ENCODE measurements around the gene SH3BP5L. TPM values are rescaled to one million over a fixed set of nuclear protein-coding genes. Genes with fewer than 3 reads are reported as not detected.
A peak's percentile ranks its signal among the peaks of the same experiment; 100 is the strongest.

Gene SH3BP5L
- total and polyA plus RNA-seq, 2 of the 8 experiments (the other 6 are each of a cell fraction or from before 2014, with no cell fraction given), result 20.2 to 28.4 TPM

DNA sequence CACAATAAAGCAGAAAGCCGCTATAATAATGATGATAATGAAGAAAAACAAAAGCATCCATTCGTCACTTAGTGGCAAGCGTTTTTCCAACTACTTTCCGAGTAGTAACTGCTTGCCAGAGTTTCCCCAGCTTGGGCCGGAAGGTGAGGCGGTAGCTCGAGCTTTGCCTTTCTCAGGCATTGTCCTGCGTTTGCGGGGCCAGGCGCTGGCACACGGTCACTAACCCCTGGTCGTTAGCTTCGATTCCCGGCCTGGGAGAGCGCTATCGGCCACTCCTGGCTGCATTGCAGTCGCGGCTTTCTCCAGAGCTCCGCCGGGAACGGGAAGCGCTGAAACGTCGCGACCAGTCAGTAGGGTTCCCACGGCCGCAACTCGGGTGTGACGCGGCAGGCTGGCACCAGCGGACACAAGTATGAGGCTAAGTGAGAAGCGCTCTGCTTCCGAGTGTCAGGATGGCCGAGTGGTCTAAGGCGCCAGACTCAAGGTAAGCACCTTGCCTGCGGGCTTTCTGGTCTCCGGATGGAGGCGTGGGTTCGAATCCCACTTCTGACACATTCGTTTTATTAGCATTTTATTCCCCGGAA, 47.8 kb upstream of the SH3BP5L start (continued):
- TF ChIP-seq, protein P1, sequence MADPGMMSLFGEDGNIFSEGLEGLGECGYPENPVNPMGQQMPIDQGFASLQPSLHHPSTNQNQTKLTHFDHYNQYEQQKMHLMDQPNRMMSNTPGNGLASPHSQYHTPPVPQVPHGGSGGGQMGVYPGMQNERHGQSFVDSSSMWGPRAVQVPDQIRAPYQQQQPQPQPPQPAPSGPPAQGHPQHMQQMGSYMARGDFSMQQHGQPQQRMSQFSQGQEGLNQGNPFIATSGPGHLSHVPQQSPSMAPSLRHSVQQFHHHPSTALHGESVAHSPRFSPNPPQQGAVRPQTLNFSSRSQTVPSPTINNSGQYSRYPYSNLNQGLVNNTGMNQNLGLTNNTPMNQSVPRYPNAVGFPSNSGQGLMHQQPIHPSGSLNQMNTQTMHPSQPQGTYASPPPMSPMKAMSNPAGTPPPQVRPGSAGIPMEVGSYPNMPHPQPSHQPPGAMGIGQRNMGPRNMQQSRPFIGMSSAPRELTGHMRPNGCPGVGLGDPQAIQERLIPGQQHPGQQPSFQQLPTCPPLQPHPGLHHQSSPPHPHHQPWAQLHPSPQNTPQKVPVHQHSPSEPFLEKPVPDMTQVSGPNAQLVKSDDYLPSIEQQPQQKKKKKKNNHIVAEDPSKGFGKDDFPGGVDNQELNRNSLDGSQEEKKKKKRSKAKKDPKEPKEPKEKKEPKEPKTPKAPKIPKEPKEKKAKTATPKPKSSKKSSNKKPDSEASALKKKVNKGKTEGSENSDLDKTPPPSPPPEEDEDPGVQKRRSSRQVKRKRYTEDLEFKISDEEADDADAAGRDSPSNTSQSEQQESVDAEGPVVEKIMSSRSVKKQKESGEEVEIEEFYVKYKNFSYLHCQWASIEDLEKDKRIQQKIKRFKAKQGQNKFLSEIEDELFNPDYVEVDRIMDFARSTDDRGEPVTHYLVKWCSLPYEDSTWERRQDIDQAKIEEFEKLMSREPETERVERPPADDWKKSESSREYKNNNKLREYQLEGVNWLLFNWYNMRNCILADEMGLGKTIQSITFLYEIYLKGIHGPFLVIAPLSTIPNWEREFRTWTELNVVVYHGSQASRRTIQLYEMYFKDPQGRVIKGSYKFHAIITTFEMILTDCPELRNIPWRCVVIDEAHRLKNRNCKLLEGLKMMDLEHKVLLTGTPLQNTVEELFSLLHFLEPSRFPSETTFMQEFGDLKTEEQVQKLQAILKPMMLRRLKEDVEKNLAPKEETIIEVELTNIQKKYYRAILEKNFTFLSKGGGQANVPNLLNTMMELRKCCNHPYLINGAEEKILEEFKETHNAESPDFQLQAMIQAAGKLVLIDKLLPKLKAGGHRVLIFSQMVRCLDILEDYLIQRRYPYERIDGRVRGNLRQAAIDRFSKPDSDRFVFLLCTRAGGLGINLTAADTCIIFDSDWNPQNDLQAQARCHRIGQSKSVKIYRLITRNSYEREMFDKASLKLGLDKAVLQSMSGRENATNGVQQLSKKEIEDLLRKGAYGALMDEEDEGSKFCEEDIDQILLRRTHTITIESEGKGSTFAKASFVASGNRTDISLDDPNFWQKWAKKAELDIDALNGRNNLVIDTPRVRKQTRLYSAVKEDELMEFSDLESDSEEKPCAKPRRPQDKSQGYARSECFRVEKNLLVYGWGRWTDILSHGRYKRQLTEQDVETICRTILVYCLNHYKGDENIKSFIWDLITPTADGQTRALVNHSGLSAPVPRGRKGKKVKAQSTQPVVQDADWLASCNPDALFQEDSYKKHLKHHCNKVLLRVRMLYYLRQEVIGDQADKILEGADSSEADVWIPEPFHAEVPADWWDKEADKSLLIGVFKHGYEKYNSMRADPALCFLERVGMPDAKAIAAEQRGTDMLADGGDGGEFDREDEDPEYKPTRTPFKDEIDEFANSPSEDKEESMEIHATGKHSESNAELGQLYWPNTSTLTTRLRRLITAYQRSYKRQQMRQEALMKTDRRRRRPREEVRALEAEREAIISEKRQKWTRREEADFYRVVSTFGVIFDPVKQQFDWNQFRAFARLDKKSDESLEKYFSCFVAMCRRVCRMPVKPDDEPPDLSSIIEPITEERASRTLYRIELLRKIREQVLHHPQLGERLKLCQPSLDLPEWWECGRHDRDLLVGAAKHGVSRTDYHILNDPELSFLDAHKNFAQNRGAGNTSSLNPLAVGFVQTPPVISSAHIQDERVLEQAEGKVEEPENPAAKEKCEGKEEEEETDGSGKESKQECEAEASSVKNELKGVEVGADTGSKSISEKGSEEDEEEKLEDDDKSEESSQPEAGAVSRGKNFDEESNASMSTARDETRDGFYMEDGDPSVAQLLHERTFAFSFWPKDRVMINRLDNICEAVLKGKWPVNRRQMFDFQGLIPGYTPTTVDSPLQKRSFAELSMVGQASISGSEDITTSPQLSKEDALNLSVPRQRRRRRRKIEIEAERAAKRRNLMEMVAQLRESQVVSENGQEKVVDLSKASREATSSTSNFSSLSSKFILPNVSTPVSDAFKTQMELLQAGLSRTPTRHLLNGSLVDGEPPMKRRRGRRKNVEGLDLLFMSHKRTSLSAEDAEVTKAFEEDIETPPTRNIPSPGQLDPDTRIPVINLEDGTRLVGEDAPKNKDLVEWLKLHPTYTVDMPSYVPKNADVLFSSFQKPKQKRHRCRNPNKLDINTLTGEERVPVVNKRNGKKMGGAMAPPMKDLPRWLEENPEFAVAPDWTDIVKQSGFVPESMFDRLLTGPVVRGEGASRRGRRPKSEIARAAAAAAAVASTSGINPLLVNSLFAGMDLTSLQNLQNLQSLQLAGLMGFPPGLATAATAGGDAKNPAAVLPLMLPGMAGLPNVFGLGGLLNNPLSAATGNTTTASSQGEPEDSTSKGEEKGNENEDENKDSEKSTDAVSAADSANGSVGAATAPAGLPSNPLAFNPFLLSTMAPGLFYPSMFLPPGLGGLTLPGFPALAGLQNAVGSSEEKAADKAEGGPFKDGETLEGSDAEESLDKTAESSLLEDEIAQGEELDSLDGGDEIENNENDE (IDR thresholded peaks at IDR 0.05; ENCODE audit: insufficient replicate concordance, low read length), result no peak
- TF ChIP-seq KDM1A (IDR thresholded peaks at IDR 0.05; ENCODE audit: borderline replicate concordance, low read length), result peak; percentile 4; the same call in 1 of the 2 replicates
- no peak for TF ChIP-seq ZNF274 (IDR thresholded peaks at IDR 0.05; ENCODE audit: borderline replicate concordance, extremely low read depth, low read length)
- TF ChIP-seq, protein P2, sequence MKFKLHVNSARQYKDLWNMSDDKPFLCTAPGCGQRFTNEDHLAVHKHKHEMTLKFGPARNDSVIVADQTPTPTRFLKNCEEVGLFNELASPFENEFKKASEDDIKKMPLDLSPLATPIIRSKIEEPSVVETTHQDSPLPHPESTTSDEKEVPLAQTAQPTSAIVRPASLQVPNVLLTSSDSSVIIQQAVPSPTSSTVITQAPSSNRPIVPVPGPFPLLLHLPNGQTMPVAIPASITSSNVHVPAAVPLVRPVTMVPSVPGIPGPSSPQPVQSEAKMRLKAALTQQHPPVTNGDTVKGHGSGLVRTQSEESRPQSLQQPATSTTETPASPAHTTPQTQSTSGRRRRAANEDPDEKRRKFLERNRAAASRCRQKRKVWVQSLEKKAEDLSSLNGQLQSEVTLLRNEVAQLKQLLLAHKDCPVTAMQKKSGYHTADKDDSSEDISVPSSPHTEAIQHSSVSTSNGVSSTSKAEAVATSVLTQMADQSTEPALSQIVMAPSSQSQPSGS (IDR thresholded peaks at IDR 0.05; ENCODE audit: low read length), result no peak; the same call in 1 of the 2 replicates
- peak; percentile 91 for TF ChIP-seq CREB1 (IDR thresholded peaks at IDR 0.05)
- no peak for TF ChIP-seq KDM5A (IDR thresholded peaks at IDR 0.05; ENCODE audit: low read length)
- TF ChIP-seq TEAD4 (IDR thresholded peaks at IDR 0.05; ENCODE audit: low read depth, low read length), result peak; percentile 78
- TF ChIP-seq CBX5 (IDR thresholded peaks at IDR 0.05; ENCODE audit: low read depth, low read length), result no peak
- no peak for TF ChIP-seq POU5F1 (IDR thresholded peaks at IDR 0.05; ENCODE audit: low read depth, low read length)
- TF ChIP-seq JUND (IDR thresholded peaks at IDR 0.05; ENCODE audit: low read length), result no peak

Data from H1 (cell line).